ENCODE results near the gene A4GALT. TPM values are rescaled to one million over a fixed set of nuclear protein-coding genes. Genes with fewer than 3 reads are reported as not detected.
A peak's percentile ranks its signal among the peaks of the same experiment; 100 is the strongest.
"Not testable (repeated sequence)": the region's sequence is repeated elsewhere in the genome, so short reads cannot be mapped to it uniquely, and the experiment has no call there.

Gene A4GALT
- total RNA-seq, 1 donor, result 0.54 TPM

DNA sequence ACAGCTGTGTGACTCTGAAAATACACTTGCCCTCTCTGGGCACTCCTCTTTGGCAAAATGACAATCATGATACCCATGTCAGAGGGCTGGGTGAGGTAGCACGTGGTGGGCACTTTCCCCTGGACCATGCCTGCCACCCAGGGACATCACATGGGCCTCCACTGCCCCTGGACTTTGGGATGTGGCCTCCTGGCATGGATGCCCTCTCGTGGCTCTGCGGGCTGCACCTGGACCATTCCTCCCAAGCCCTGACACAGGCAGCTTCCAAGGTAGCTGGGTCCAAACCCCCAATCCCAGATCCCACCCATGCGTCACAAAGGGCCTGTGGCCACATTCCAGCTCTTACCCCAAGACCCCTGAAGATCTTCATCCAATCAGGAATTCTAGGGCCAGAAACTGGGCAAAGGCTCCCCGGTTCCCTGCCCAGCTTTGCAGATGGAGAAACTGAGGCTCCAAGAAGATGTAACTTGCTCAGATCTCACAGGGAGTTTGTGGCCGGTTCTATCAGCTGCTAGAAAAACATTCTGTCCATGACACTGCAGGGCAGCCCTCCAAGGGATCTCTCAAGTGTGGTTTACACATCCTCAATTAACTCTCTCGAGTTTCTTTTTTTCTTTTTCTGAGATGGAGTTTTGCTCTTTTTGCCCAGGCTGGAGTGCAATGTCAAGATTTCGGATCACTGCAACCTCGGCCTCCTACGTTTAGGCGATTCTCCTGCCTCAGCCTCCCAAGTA is 36.0 kb downstream of the A4GALT start:
- DNase-seq (ENCODE audit: low read depth in 2 of 3, low spot score in 2 of 3), result no peak

- DNase-seq (ENCODE audit: low read depth in 2 of 3, low spot score in 2 of 3), result no peak
Measured at GRCh38 chr22:42683578-42684283, 36.9 kb downstream of the A4GALT start.

- DNase-seq (ENCODE audit: low read depth in 2 of 3, low spot score in 2 of 3), result no peak
Measured at GRCh38 chr22:42682113-42682851, 38.4 kb downstream of the A4GALT start.

DNA sequence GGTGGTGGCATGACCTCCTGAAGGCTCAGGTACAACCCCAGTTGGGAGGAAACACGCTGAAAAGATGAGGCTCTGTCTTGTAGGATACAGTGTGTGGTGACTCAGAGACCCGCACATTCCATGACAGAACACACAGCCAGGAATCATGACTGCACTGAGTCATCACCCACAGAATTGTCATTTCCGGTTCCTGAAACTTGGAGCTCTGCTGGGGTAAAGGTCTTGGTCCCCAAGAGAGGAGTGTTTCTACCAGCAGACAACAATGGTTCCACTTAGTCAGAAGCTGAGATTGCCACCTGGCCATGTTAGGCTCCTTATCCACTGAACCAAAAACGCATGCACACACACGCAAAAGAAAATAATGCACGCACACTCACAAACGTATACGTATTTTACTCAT is 40.0 kb downstream of the A4GALT start:
- no peak for DNase-seq (ENCODE audit: low read depth in 2 of 3, low spot score in 2 of 3)

DNA sequence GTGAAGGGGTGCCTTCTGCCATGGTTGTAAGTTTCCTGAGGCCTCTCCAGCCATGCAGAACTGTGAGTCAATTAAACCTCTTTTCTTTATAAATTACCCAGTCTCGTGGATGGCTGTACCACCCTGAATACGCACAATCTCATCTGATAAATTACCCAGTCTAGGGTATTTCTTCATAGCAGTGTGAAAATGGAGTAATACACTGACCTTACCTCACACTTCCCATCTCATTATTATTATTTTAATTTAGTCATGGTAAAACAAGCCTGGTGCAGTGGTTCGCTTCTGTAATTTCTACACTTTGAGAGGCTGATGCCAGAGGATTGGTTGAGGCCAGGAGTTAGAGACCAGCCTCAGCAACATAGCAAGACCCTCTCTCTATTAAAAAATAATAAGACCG is 41.0 kb downstream of the A4GALT start:
- no peak for DNase-seq (ENCODE audit: low read depth in 2 of 3, low spot score in 2 of 3)

GRCh38 chr22:42678894-42679293 is 41.8 kb downstream of the A4GALT start:
- DNase-seq (ENCODE audit: low read depth in 2 of 3, low spot score in 2 of 3), result no peak

DNA sequence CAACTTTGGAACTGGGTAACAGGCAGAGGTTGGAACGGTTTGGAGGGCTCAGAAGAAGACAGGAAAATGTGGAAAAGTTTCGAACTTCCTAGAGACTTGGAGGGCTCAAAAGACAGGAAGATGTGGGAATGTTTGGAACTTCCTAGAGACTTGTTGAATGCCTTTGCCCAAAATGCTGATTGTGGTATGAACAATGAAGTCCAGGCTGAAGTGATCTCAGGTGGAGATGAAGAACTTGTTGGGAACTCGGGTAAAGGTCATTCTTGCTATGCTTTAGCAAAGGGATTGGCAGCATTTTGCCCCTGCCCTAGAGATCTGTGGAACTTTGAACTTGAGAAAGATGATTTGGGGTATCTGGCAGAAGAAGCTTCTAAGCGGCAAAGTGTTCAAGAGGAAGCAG is 42.7 kb downstream of the A4GALT start:
- DNase-seq (ENCODE audit: low read depth in 2 of 3, low spot score in 2 of 3), result not testable (repeated sequence)

DNA sequence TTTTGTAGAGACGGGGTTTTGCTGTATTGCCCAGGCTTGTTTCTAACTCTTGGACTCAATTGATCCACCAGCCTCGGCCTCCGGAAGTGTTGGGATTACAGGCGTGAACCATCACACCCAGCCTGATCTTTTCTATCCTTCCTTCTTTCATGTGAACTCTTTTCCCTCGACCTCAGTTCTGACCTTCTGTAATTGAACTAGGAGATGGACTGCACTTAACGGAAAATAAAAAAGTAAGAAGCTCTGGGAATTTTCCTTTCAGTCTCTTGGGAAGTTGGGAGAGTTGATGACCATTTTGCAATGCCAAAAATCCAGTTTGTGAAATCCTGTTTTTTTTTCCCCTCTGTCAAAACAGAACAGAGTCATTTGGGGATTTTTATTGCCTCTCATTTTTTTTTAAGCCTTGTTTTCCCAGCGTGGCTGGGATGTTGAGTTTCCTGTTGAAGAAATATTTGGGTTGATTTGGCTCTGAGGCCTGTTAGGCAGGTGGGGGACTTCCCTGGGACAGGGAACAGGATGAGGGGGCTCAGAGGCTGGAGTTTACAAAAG is 44.5 kb downstream of the A4GALT start:
- DNase-seq (ENCODE audit: low read depth in 2 of 3, low spot score in 2 of 3), result no peak

DNA sequence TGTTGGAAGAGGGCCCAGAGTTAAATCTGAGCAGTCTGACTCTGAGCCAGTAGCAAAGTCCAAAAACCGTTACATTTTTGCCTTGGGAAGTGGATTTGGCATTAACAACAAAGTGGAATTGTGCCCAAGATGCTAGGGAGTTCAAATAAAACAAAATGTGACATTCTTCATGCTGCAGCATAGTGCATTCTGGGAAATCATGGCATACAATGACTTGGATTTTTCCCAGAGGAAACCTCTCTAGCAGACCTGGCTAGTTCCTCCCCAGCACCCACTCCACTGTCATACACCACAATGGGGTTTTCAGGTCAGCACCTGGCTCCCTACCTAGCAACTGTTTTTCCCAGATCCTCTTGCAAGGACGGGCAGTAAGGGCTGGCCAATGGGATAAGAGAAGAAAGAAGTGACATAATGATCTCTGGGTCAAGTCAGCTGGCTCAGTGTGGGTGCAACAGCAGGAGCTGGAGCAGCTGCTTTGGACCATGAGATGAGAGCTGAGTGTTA is 46.7 kb downstream of the A4GALT start:
- DNase-seq (ENCODE audit: low read depth in 2 of 3, low spot score in 2 of 3), result no peak

- not testable (repeated sequence) for DNase-seq (ENCODE audit: low read depth in 2 of 3, low spot score in 2 of 3)
Measured at GRCh38 chr22:42673071-42673470, 47.6 kb downstream of the A4GALT start.

DNA sequence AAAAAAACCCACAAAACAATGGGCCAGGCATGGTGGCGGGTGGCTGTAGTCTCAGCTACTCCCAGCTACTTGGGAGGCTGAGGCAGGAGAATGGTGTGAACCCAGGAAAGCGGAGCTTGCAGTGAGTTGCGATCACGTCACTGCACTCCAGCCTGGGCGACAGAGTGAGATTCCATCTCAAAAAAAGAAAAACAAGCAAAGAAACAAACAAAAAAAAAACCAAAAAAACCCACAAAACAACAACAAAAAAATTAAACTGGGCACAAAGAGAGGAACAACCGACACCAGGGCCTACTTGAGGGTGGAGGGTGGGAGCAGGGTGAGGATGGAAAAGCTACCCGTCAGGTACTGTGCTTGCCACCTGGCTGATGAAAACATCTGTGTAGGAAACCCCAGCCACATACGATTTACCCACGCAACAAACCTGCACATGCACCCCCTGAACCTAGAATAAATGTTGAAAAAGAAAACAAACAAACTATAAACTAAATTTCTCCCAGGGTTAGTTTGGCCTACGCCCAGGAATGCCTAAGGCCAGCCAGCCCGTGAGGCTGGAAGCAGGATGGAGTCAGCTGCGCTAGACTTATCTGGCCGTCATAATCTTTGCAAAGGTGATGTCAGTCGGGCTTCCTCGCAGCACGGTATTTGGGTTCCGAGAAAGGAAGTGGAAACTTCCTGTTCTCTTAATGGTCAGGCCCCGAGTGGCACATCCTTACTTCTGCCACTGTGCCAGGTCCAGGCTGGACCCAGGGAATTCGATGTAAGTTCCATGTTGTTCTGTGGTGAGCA is 49.6 kb downstream of the A4GALT start:
- DNase-seq (ENCODE audit: low read depth in 2 of 3, low spot score in 2 of 3), result no peak

GRCh38 chr22:42670046-42670445 is 50.6 kb downstream of the A4GALT start:
- no peak for DNase-seq (ENCODE audit: low read depth in 2 of 3, low spot score in 2 of 3)

- DNase-seq (ENCODE audit: low read depth in 2 of 3, low spot score in 2 of 3), result not testable (repeated sequence)
Measured at GRCh38 chr22:42666393-42666792, 54.3 kb downstream of the A4GALT start.

- DNase-seq (ENCODE audit: low read depth in 2 of 3, low spot score in 2 of 3), result peak in 1 of 3 donors; percentile 12
Measured at GRCh38 chr22:42664976-42665831, 55.5 kb downstream of the A4GALT start.

GRCh38 chr22:42661985-42662831 is 58.5 kb downstream of the A4GALT start:
- DNase-seq (ENCODE audit: low read depth in 2 of 3, low spot score in 2 of 3), result peak; percentile 62 to 79 (median 66)

DNA sequence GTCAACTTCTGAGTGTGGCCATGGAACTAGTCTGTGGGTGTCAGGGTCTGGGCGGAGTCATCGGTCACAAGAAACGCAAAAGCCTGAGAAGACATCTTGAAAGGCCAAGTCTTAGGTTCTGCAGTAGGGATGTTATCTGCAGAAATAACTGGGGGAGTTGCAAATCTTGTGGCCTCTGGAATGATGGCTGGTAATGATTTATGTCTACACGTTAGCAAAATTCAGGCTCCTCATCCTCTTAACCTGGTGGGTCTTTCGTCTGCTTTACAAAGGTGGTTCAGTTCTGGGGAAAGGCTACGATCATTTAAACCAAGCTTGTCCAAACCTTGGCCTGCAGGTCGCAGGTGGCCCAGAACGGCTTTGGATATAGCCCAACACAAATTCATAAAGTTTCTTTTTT is 64.1 kb downstream of the A4GALT start:
- DNase-seq (ENCODE audit: low read depth in 2 of 3, low spot score in 2 of 3), result no peak

GRCh38 chr22:42655693-42656092 is 65.0 kb downstream of the A4GALT start:
- DNase-seq (ENCODE audit: low read depth in 2 of 3, low spot score in 2 of 3), result no peak

- no peak for DNase-seq (ENCODE audit: low read depth in 2 of 3, low spot score in 2 of 3)
Measured at GRCh38 chr22:42654436-42655073, 66.1 kb downstream of the A4GALT start.
